ENCODE results near the gene KLHL2. TPM values are rescaled to one million over a fixed set of nuclear protein-coding genes. Genes with fewer than 3 reads are reported as not detected.

The KLHL2 gene
- total and polyA plus RNA-seq, 2 of the 13 experiments (the other 11 are each of a cell fraction or from before 2014, with no cell fraction given) = 9.2 to 17.6 TPM

DNA sequence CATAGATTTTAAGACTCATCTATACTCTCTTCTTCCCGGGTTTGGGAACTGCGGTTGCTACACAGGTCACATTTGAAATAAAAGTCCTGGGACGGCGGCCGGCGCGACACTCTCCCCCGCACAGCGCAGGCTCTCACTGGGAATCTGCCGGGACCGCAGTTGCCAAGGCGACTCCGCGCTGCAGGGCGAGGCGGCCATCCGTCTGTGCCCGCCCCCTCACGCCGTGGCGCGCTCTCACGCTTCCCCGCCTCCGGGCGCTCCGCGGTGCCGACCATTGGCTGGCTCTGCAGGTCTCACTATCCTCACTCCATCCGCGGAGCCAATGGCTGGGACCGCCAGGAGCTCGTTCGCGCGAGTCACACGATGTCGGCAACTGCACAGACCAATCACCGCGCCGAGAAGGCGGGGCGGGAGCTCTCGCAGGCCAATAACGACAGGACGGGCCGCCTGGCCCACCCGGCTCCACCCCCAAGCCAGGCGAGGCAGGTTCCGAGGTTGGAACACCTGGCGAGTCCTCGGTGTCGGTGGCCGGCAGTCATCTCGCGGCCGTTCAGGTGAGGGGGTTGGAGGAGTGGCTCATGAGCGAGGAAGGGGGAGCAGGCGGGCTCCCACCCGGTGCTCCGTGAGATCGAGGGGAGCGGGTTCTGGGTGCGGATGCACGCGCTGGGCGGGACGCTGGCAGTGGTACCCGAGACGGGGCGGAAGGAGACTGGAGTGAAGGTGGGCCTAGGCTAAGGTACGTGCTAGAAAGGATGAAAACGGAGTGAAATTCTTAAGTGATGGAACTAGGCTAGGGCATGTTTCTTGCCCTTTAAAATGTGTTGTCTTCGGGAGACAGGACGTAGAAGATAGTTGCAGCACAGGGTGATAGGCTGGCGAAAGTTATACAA lies 120.1 kb downstream of the KLHL2 start, which contains the start of gene MSMO1 (continued):
- peak; percentile 41; the same call in 1 of the 2 replicates for TF ChIP-seq ZNF784 (CRISPR knock-in tag; IDR thresholded peaks at IDR 0.05; ENCODE audit: borderline replicate concordance)
- no peak for TF ChIP-seq CAMTA2 (CRISPR knock-in tag; IDR thresholded peaks at IDR 0.05; ENCODE audit: borderline replicate concordance)
- TF ChIP-seq, protein P1, sequence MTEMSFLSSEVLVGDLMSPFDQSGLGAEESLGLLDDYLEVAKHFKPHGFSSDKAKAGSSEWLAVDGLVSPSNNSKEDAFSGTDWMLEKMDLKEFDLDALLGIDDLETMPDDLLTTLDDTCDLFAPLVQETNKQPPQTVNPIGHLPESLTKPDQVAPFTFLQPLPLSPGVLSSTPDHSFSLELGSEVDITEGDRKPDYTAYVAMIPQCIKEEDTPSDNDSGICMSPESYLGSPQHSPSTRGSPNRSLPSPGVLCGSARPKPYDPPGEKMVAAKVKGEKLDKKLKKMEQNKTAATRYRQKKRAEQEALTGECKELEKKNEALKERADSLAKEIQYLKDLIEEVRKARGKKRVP (CRISPR knock-in tag; IDR thresholded peaks at IDR 0.05) = peak in 1 of 2 experiments; percentile 56; a peak in 2 of 4 replicates
- TF ChIP-seq ZNF138 (CRISPR knock-in tag; IDR thresholded peaks at IDR 0.05; ENCODE audit: low read depth) = peak; percentile 62; the same call in 1 of the 2 replicates
- TF ChIP-seq, protein P2, sequence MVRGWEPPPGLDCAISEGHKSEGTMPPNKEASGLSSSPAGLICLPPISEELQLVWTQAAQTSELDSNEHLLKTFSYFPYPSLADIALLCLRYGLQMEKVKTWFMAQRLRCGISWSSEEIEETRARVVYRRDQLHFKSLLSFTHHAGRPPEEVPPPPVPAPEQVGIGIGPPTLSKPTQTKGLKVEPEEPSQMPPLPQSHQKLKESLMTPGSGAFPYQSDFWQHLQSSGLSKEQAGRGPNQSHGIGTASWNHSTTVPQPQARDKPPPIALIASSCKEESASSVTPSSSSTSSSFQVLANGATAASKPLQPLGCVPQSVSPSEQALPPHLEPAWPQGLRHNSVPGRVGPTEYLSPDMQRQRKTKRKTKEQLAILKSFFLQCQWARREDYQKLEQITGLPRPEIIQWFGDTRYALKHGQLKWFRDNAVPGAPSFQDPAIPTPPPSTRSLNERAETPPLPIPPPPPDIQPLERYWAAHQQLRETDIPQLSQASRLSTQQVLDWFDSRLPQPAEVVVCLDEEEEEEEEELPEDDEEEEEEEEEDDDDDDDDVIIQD (CRISPR knock-in tag; IDR thresholded peaks at IDR 0.05; ENCODE audit: low read depth) = peak; percentile 85; the same call in 1 of the 2 replicates
- no peak; the same call in none of the 2 replicates for TF ChIP-seq HINFP (CRISPR knock-in tag; IDR thresholded peaks at IDR 0.05; ENCODE audit: low read depth)
- TF ChIP-seq SMAD1 (CRISPR knock-in tag; IDR thresholded peaks at IDR 0.05; ENCODE audit: borderline replicate concordance, low read depth) = 0 out of 2 replicates have a peak, but pooled peaks have one; percentile 21
- no peak for TF ChIP-seq ZMYM3 (CRISPR knock-in tag; IDR thresholded peaks at IDR 0.05)
- TF ChIP-seq ZBTB3 (CRISPR knock-in tag; IDR thresholded peaks at IDR 0.05; ENCODE audit: borderline replicate concordance, low read depth) = no peak; the same call in 1 of the 2 replicates
- TF ChIP-seq MED13 (CRISPR knock-in tag; IDR thresholded peaks at IDR 0.05) = peak; percentile 57; the same call in 1 of the 2 replicates
- no peak for TF ChIP-seq TBP (CRISPR knock-in tag; IDR thresholded peaks at IDR 0.05)
- no peak for TF ChIP-seq NR2F1 (CRISPR knock-in tag; IDR thresholded peaks at IDR 0.05)
- TF ChIP-seq NFE2L1 (CRISPR knock-in tag; IDR thresholded peaks at IDR 0.05; ENCODE audit: borderline replicate concordance) = no peak
- TF ChIP-seq KMT2A (CRISPR knock-in tag; IDR thresholded peaks at IDR 0.05) = peak; percentile 92
- TF ChIP-seq ZNF790 (CRISPR knock-in tag; IDR thresholded peaks at IDR 0.05; ENCODE audit: borderline replicate concordance) = peak; percentile 90; the same call in 1 of the 2 replicates
- TF ChIP-seq PTBP1 (IDR thresholded peaks at IDR 0.05; ENCODE audit: low read depth, low read length, poor library complexity, severe bottlenecking) = no peak
- no peak for TF ChIP-seq GTF3A (CRISPR knock-in tag; conservative IDR thresholded peaks at IDR 0.05)
- no peak for TF ChIP-seq MAFK (conservative IDR thresholded peaks at IDR 0.05 in 1 of 2, IDR thresholded peaks at IDR 0.05 in 1 of 2; ENCODE audit: low read length in 2 of 2)
- TF ChIP-seq, protein P3, sequence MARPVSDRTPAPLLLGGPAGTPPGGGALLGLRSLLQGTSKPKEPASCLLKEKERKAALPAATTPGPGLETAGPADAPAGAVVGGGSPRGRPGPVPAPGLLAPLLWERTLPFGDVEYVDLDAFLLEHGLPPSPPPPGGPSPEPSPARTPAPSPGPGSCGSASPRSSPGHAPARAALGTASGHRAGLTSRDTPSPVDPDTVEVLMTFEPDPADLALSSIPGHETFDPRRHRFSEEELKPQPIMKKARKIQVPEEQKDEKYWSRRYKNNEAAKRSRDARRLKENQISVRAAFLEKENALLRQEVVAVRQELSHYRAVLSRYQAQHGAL (CRISPR knock-in tag; IDR thresholded peaks at IDR 0.05; ENCODE audit: not compliant biosample characterization) = no peak
- TF ChIP-seq NRL (CRISPR knock-in tag; IDR thresholded peaks at IDR 0.05; ENCODE audit: borderline replicate concordance) = peak; percentile 84; the same call in 1 of the 2 replicates
- TF ChIP-seq ZMYM2 (CRISPR knock-in tag; IDR thresholded peaks at IDR 0.05) = peak; percentile 84; the same call in 1 of the 2 replicates
- peak; percentile 83 for TF ChIP-seq HNRNPK (IDR thresholded peaks at IDR 0.05; ENCODE audit: low read depth, low read length, poor library complexity, severe bottlenecking)
